ENCODE data around the gene PRKG1.

DNA sequence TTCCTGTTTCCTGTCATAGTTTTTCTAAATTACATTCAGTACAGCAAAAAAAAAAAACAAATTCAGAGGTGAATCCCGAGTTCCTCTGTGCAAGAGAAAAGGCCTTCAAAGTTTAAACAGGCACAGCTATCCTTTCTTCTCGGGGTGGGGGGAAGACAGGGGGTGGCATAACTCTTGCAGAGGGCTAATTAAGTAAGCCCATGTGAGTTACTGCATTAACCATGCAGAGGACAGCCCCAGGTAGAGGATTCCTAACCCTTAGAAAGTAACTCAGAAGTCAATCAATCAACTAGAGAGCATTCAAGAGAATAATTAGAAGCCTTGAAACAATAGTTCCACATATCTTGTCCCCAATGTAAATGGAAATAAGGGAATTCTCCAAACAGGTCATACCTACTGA lies 454.2 kb downstream of the PRKG1 start:
- TF ChIP-seq, protein P1, sequence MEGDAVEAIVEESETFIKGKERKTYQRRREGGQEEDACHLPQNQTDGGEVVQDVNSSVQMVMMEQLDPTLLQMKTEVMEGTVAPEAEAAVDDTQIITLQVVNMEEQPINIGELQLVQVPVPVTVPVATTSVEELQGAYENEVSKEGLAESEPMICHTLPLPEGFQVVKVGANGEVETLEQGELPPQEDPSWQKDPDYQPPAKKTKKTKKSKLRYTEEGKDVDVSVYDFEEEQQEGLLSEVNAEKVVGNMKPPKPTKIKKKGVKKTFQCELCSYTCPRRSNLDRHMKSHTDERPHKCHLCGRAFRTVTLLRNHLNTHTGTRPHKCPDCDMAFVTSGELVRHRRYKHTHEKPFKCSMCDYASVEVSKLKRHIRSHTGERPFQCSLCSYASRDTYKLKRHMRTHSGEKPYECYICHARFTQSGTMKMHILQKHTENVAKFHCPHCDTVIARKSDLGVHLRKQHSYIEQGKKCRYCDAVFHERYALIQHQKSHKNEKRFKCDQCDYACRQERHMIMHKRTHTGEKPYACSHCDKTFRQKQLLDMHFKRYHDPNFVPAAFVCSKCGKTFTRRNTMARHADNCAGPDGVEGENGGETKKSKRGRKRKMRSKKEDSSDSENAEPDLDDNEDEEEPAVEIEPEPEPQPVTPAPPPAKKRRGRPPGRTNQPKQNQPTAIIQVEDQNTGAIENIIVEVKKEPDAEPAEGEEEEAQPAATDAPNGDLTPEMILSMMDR (conservative IDR thresholded peaks at IDR 0.05; ENCODE audit: low read depth, low read length): no peak
- TF ChIP-seq EZH2phosphoT487 (IDR thresholded peaks at IDR 0.05; ENCODE audit: borderline replicate concordance, low read length): no peak
